CD4-positive, alpha-beta T cell treated with Interleukin-4 for 1 hour (primary cell): ENCODE data around the gene RNASEH2A.
"Not testable (repeated sequence)": the region's sequence is repeated elsewhere in the genome, so short reads cannot be mapped to it uniquely, and the experiment has no call there.

Experiments
- DNase-seq, 2 donors: peaks; one replicate each; pipeline ENCODE4 v3.0.0-alpha.2; 2020 to 2022

Gene RNASEH2A

DNA sequence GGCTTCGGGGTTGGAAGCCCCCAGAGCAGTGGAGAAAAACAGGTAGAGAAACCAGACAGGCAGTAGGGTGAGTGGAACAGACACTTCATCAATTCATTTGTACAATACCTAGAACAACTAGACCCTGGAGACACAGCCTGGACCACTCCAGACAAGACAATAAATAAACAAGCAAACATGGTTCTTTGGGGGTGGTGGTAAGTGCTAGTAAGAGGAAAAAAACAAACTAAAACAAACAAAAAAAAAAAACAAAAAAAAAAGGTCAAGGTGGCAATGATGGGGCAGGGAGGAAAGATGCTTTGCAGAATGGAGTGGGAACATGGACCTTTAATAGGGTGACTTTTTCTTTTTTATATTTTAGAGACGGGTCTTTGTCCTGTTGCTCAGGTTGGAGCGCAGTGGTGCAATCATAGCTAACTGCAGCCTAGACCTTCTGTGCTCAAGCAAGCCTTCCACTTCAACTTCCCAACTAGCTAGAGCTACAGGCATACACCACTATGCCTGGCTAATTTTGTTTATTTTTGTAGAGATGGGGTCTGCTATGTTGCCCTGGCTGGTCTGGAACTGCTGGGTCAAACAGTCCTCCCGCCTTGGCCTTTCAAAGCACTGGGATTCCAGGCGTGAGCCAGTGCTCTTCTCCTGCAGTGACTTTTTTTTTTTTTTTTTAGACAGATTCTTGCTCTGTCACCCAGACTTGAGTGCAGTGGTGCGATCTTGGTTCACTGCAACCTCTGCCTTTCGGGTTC lies 12.0 kb upstream of the RNASEH2A start:
- DNase-seq = peak in 1 of 2 donors; percentile 47

DNA sequence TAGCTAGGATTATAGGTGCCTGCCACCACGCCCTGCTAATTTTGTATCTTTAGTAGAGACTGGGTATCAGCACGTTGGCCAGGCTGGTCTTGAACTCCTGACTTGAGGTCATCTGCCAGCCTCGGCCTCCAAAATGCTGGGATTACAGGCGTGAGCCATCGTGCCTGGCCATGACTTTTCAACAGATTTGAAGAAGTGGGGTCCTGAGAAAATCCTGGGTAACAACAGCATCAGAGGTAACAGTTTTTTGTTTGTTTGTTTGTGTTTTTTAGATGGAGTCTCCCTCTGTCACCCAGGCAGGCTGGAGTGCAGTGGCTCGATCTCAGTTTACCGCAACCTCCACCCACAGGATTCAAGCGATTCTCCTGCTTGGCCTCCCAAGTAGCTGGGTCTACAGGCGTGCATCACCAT lies 11.4 kb upstream of the RNASEH2A start:
- DNase-seq = no peak

DNA sequence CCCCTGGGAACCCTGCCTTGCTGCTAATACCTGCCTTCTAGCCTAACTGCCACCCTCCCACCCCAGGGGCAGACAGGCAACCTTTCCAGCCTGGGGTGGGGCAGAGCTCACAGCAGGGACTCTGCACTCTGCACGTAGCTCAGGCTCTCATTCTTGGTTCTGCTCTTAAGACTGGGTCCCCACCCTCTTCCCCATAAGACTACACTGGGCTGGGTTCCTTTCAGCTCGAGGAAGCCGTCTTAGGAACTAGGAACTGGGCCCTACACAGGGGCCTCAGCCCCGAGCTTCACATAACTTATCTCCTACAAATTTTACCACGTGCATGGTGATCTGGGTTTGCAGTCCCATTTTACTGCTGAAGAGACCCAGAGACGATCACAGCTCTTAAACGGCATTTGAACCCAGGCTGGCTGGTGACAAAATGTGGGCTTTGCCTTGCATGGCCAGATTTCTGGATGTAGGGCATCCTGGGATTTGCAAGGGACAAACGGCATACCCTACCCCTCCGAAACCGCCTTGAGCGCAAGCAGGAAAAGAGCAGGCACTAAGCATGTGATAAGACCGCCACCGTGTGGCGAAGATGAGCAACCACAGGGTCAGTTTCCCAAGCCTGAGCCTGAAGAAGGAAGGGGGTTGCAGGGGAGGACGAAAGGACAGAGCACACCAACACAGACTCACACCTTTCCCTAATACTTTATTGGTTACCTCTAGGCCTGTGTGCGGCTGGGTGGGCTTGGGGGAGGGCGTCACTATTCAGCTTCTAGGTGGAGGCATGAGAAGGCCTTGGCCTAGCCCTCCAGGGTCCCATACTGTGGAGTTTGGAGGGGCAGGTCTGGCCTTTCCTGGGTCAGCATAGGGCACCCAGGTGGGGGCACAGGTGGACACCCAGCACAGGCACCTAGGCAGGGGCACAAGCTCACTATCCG lies 10.0 kb upstream of the RNASEH2A start:
- DNase-seq = peak; percentile 82 to 84

DNA sequence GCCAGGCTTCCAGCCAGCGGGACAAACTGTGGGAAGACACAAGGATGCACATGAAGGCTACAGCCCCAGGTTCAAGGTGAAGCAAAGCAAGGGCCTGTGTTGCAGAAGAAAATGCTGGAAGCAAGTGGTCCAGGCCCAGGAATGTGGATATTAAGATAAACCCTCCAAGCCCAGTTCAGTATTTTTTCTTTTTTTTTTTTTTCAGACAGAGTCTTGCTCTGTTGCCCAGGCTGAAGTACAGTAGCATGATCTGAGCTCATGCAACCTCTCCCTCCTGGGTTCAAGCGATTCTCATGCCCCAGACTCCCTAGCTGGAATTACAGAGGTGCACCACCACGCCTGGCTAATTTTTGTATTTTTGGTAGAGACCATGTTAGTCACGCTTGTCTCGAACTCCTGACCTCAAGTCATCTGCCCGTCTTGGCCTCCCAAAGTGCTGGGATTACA lies 9.2 kb upstream of the RNASEH2A start:
- no peak for DNase-seq

DNA sequence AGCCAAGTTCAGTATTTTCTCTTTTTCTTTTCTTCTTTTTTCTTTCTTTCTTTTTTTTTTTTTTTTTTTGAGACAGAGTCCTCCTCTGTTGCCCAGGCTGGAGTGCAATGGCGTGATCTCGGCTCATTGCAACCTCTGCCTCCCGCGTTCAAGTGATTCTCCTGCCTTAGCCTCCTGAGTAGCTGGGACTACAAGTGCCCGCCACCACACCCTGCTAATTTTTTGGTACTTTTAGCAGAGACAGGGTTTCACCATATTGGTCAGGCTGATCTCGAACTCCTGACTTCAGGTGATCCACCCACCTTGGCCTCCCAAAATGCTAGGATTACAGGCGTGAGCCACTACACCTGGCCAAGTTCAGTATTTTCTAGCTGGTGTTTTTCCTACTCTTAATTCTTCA lies 8.8 kb upstream of the RNASEH2A start:
- not testable (repeated sequence) for DNase-seq

DNA sequence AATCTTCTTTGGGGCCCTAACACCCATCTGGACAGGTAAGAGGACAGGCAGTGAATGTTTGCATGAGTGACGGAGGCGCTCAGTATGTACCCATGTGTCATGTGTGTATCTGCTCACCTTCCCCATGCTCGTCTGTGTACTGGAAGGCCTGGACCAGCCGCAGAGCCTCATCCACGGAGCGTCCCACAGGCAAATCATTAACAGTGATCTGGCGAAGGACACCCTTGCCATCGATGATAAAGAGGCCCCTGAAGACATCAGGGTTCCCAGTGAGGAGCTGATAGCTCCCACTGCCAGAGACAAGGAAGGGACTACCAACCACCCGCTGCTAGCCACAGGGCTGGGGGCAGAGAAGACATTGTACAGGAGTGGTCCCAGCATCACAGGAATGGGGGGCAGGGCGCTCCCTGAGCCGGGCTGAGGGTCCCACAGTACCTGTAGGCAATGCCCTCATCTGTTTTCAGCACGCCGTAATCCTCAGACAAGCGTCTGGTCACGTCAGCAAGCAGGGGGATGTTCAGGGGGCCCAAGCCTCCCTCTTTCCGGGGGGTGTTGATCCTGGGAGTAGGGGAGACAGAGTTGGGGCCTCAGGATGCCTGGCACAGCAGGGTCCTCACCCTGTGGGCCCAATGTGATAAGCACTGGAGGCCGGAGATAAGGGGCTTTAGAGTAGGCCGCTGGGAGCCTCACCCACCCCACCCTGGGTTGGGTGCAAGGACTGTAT lies 6.5 kb upstream of the RNASEH2A start:
- no peak for DNase-seq

DNA sequence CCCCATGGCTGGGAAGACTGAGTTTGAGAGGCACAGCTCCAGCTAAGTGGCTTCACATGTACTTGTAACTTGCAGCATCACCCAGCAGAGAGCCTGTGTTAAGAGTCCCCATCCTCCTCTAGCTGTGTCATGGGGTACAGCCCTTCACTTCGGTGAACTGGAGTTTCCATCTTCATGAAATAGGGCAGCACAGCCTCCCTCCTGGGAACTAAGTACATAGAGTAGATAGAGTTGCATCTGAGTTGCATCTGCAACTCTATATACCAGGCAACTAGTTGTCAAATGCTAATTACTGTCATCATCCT lies 6.0 kb upstream of the RNASEH2A start:
- no peak for DNase-seq

DNA sequence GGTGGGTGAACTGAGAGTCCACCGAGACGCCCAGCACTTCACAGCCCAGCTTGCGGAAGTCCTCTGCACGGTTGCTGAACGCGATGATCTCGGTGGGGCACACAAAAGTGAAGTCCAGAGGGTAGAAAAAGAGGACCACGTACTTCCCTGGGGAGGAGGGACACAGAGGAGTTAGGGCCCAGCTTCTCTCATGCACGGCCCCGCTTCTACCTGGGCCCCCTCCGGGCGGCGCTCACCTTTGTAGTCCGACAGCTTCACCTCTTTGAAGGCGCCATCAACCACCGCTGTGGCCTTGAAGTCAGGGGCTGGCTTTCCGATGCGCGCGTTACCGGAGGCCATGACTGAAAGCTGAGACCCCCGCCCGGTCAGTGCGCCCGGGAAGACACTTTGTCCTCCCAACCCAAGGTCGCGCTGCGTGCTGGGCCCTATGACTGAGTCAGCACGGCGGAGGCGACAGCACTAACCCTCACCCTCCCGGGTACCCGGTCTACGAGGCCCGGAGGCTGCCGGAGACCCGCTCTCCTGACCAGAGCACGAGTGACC lies 5.4 kb upstream of the RNASEH2A start:
- DNase-seq = no peak

DNA sequence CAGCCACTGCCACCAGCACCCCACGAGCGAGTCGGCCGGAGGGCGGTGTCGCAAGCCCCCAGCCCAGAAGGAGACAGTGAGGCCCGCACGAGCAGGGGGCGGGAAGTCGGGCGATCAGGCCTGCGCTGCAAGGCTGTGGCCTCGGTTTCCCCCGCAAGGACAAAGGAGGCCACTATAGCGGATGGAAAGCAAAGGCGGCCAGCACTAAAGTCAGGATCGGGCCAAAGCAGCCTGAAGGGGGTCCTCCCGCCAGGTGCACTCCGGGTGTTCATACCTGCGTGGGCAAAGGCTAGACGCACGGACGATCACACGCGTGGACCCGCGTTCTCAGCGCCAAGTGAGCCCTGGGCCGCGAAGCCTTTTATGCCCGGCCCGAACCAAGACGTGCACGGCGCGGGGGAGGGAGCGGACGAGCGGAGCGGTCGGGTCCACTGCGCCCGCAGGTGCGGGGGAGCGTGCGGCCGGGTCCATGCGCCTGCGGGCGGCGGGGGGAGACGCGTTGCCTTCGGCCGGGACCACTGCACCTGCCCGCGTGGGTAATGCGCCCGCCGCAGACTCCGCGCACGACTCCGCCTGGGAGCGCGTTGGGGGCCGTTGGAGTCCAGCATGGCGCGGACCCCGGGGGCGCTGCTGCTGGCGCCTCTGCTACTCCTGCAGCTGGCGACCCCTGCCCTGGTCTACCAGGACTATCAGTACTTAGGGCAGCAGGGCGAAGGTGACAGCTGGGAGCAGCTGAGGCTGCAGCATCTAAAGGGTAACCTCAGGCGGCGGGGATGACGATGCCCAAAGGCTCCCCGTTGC lies 4.7 kb upstream of the RNASEH2A start, which contains the start of the genes PRDX2 and THSD8:
Gene PRDX2 (minus strand): TSS at position 335 of the 801 bp plus-strand sequence. CDS start 539 bp downstream, outside the sequence.
Gene THSD8 (plus strand): TSS at position 604 of the 801 bp plus-strand sequence. CDS start 3 bp downstream, at position 607.
- DNase-seq = peak; percentile 73 to 79

DNA sequence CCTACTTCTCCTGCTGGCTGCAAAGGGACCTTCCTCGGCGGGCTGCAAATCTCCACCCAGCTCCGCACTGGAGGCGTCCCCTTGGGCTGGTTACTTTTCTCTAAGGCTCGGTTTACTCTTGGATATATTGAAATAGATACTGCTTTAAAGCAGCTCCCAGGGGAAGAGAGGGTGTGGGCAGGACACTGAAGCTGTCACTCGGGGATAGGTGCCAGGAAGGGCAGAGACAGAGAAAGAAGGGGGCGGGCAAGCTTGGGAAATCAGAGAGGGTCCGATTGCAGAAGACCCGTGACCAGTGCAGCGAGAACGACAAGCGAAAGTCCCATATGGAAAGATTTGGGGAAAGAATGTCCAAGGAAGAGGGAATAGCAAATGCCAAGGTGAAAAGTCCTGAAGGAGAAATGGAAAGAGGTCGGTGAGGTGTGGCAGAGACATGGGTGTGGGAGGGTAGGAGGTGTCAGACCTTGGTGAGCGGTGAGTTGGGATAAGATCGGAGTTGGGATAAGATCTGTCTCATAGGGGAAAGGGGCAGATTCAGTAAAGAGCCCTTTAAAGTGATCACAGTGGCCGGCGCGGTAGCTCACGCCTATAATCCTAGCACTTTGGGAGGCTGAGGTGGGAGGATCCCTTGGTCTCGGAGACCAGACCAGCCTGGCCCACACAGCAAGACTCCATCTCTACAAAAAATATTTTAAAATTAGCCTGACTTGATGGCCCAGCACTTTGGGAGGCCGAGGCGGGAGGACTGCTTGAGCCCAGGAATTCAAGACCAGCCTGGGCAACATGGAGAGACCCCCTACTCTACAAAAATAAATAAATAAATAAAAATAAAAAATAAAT lies 3.9 kb upstream of the RNASEH2A start:
- no peak for DNase-seq

DNA sequence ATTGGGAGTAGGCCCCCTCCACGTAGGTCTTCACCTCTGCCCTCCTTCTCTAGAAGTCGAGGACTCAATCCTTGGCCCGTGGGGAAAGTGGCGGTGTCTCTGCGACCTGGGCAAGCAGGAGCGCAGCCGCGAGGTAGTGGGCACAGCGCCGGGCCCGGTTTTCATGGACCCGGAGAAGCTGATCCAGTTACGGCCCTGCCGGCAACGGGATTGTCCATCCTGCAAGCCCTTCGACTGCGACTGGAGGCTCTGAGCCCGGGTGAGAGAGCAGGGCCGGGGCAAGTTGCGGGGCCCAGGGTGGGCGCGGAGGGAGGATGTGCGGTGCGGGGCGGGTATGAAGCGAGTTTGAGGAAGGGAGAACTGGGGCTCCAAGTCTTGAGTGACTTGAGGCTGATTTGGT lies 2.3 kb upstream of the RNASEH2A start:
- DNase-seq = no peak

DNA sequence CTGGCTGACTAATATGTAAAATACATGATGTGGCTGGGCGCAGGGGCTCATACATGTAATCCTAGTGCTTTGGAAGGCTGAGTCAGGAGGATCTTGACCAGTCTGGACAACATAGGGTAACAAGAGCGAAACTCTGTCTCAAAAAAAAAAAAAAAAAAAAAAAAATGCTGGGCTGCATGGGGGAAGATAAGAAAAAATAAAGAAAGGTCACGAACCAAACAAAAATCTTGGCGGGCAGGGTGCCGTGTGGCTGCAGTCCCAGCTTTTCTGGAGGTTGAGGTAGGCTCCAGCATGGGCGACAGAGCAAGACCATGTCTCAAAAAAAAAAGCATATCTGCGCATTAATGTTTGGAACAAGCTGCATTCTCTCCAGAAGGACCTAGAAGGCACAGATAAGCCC lies 8.7 kb downstream of the RNASEH2A start:
- DNase-seq = no peak

DNA sequence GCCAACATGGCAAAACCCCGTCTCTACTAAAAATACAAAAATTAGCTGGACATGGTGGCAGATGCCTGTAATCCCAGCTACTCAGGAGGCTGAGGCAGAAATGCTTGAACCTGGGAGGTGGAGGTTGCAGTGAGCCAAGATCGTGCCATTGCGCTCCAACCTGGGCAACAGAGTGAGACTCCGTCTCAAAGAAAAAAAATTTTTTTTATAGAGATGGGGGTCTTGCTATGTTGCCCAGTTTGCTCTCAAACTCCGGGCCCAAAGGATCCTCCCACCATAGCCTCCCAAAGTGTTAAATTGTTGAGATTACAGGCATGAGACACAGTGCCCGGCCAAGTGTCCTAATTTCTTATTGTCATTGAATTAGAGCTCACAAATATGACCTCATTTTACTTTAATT lies 10.8 kb downstream of the RNASEH2A start:
- not testable (repeated sequence) for DNase-seq

DNA sequence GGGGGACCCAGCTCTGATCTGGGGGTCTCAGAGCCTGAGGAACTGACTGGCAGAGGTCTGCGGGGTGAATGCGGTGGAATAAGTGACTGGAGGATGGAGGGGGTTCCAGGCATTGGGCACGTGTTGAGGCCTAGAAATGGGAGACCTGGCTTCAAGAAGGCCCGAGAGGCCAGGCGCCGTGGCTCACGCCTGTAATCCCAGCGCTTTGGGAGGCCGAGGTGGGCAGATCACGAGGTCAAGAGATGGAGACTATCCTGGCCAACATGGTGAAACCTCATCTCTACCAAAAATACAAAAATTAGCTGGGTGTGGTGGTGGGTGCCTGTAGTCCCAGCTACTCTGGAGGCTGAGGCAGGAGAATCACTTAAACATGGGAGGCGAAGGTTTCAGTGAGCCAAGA lies 11.4 kb downstream of the RNASEH2A start:
- not testable (repeated sequence) for DNase-seq

DNA sequence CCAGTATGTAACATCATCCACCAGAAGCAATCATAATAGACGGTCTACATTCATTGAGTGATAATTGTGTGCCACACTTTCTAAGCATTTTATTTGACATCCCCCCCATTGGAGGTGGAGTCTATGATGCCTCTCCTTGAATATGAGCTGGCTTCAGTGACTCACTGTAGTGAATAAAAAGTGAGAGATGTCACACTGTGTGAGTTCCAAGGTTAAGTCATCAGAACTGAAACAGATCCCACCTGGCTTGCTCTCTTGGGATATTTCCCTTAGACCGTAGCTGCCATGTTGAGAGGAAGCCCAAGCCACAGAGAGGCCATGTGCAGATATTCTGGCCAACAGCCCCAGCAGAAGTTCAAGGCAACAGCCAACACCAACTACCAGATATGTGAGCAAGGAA lies 15.4 kb downstream of the RNASEH2A start:
- no peak for DNase-seq

DNA sequence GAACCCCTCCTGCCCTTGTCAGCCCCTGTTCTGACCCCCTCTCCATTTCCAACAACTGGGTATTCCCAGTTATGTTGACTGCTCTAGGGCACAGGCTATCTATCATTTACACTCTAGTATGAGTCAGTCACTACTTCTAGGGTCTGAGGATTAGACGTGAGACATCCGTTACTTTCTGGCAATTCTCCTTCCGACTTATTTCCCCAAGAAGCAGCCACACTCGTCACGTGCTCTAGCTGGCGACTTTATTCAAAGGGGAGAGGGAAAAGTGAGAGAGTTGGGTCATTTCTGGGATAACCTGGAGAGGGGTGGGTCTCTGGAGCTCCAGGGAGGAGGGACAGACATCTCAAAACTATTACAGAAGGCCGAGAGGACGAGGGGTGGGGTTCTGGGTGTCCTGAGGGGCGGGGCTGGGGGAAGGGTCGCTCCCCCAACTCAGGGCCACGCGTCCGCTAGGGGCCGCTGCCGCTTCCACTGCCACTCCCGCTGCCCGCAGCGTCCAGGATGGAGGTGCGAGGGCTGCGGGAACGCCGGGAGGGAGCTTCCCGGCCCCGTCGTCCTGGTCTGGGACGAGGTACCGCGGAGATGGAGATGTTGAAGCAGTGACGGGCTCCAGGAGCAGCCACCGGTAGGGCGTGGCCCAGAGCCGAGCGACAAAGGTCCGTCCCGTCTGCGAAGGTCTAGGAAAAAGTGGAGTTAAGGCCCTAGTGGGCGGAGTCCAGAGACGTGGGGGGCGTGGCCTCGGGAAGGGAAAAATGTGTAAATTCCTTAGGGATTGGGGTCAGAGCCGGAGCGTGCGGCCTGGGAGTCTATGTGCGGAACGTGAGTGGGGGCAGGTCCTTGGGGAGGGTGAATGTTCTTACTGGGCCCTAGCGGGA lies 19.1 kb downstream of the RNASEH2A start:
- DNase-seq = no peak

DNA sequence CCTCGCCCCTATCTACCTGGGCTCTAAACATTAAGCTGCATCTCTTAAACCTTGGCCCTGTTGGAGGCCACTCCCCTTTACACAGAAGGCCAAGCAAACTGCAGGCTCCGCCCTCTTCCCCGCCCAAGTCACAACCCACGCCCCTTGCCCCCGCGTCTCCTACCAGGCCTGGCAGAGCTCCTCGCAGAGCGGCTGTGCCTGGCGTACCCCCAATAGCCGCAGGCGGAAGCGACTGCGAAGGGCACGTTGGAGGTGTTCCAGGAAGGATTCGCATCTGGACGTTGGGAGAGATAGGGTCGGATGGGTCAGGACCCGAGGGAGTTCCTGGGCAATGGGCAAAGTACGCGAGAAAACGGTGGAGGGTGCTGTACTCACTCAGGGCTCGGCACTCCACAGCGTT lies 22.1 kb downstream of the RNASEH2A start:
- DNase-seq = peak in 1 of 2 donors; percentile 25

DNA sequence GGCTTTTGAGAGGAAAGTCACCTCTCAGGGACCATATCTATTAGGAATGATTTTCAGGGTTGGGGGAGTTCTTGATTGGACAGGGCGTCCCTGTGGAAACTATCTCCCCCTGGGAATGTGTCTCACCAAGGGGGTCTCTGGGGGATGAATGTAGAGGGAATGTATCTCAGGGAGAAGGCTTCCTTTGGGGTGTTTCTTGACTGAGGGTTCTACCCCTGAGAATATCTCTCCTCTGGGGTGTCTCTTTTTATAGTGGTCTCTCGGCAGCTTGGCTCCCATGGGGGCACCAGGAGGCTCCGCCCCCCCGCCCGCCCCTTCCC lies 27.0 kb downstream of the RNASEH2A start:
- no peak for DNase-seq

DNA sequence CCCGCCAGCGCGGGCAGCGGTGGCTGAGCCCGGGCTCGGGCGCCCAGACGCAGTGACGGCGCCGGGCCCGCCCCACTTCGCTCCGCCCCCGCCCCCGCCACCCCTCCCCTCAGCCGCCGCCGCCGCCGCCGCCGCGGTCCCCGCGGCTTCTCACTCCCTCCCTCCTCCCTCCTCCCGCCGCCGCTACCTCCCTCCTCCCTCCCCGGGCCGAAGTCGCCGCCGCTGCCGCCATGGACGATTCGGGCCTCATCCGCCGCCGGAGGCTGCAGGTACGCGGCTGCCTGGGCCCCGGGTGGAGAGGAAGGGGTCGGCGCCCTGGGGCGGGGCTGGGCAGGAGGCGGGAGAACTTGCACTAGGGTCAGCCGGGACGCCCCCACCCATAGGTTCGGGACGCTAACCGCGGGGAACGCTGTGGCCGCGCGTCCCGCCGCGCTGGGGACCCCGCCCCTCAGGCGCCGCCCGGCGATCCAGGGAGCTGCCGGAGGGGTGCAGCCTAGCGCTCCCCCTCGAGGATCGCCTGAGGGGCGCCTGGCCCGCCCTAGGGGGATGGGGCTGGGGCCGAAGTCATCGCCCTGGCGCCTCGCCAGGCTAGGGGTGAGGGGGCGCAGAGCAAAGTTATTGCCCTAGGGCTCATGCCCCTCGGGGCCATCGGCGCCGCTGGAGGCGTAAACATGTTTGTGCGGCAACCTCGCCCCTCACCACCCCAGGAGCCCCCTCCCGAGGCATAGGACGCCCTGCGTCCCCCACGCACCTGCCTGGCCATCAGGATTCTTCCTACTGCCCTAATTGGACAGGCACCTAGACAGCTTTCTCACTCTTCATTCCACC lies 27.6 kb downstream of the RNASEH2A start:
- DNase-seq = peak; percentile 51 to 62
